ENCODE measurements around the gene NIBAN1. TPM values are rescaled to one million over a fixed set of nuclear protein-coding genes. Genes with fewer than 3 reads are reported as not detected.

The NIBAN1 gene
- total and polyA plus RNA-seq, 2 donors (not counting 3 experiments of a cell fraction or from before 2014, with no cell fraction given), result 0.23 to 2.8 TPM

GRCh38 chr1:184994301-184994700, 20.0 kb upstream of the NIBAN1 start:
- H3K9me3 ChIP-seq (replicated peaks; ENCODE audit: control insufficient read depth, insufficient read depth, low read length), result no peaks in the 10 kb centered on the region
- ChIA-PET CTCF (no interaction called here), POLR2A (no interaction called here)
- H2AFZ ChIP-seq (ENCODE audit: low read depth, low read length), result no peak overlapping the region
- DNase-seq (ENCODE audit: low read depth, low spot score) (no peak), FAIRE-seq (no peak)
- no peaks in the 10 kb centered on the region for H4K20me1 ChIP-seq (replicated peaks; ENCODE audit: control insufficient read depth, extremely low read depth, insufficient read depth, low read length)
- H3K9me1 ChIP-seq (replicated peaks; ENCODE audit: control insufficient read depth, extremely low read depth, insufficient read depth, low read length), result no peaks in the 10 kb centered on the region
- no peaks in the 10 kb centered on the region for H3K79me2 ChIP-seq (ENCODE audit: control insufficient read depth, insufficient read depth, low read length)
- no peak overlapping the region for H3K4me3 ChIP-seq (replicated peaks in 1 of 3; ENCODE audit: insufficient read depth in 1 of 3, low read depth in 1 of 3, low read length in 3 of 3)
- no TSS peak for BruUV-seq (replicated peaks)
- TF ChIP-seq POLR2AphosphoS5 (IDR thresholded peaks at IDR 0.05; ENCODE audit: insufficient read depth, low read depth, low read length), result no peak
- no peak for TF ChIP-seq MAX (IDR thresholded peaks at IDR 0.05; ENCODE audit: insufficient read depth, insufficient read length)
- no peak for TF ChIP-seq JUN (IDR thresholded peaks at IDR 0.05; ENCODE audit: borderline replicate concordance, insufficient read depth, insufficient read length, low read depth)
- no peak for TF ChIP-seq EZH2 (IDR thresholded peaks at IDR 0.05; ENCODE audit: borderline replicate concordance, low read depth, low read length, severe bottlenecking)
- no peak for TF ChIP-seq FOS (IDR thresholded peaks at IDR 0.05; ENCODE audit: borderline replicate concordance, insufficient read depth, low read length)
- no peak for TF ChIP-seq MYC (IDR thresholded peaks at IDR 0.05; ENCODE audit: low read depth, low read length)
- no peak for TF ChIP-seq POLR2A (IDR thresholded peaks at IDR 0.05; ENCODE audit: low read depth, low read length)
- no peak for TF ChIP-seq CTCF (IDR thresholded peaks at IDR 0.05; ENCODE audit: extremely low read depth in 1 of 2, insufficient read depth in 1 of 2, low read depth in 1 of 2, low read length in 2 of 2)
- TF ChIP-seq GATA2 (IDR thresholded peaks at IDR 0.05; ENCODE audit: insufficient read depth, insufficient read length, low read depth, low read length), result no peak
- no peak overlapping the region for H3K9ac ChIP-seq (replicated peaks; ENCODE audit: extremely low read depth, insufficient read depth, low read length)
- H3K27me3 ChIP-seq (ENCODE audit: control insufficient read depth in 2 of 2, insufficient read depth in 2 of 2, low read length in 2 of 2), result peaks cover 0 to 3% of the 10 kb centered on the region in 2 experiments
- H3K27ac ChIP-seq (ENCODE audit: insufficient read depth, low read depth, low read length), result no peak overlapping the region
- no peak overlapping the region for H3K4me2 ChIP-seq (ENCODE audit: insufficient read depth, low read length)
- dilution Hi-C loops (cut with MboI; ENCODE audit: extremely low pct_ligation_motif_present, low sequenced_read_pairs), result no loop called here
- intact Hi-C loops (cut with micrococcal nuclease), result no loop called here
- H3K36me3 ChIP-seq (ENCODE audit: control insufficient read depth in 2 of 2, extremely low read depth in 1 of 2, insufficient read depth in 2 of 2, low read length in 2 of 2), result no peaks in the 10 kb centered on the region
- no peaks in the 10 kb centered on the region for H3K4me1 ChIP-seq (ENCODE audit: control insufficient read depth, extremely low read depth, insufficient read depth, low read length)

Data from endothelial cell of umbilical vein (primary cell).